Mammary epithelial cell (primary cell): Measurements from ENCODE around the gene PVR.

Source experiments
- CTCF ChIP-seq, 2 donors: IDR thresholded peaks in 1 of 2; conservative IDR thresholded peaks in 1 of 2; 2 replicates each; pipeline ENCODE4 v1.5.1; 2011 to 2012; ENCODE audit warnings: inconsistent platforms in 2 of 2, low read length in 2 of 2, mild to moderate bottlenecking in 2 of 2, control low read depth in 1 of 2, low read depth in 1 of 2; ENCODE audit not compliant: insufficient read depth in 1 of 2; ENCODE audit errors: extremely low read depth in 1 of 2
- EZH2 ChIP-seq: IDR thresholded peaks from 2 replicates; pipeline ENCODE4 v1.6.1; 2012; ENCODE audit warnings: low read length, inconsistent platforms, borderline replicate concordance

- TF ChIP-seq CTCF (conservative IDR thresholded peaks at IDR 0.05 in 1 of 2, IDR thresholded peaks at IDR 0.05 in 1 of 2; ENCODE audit: extremely low read depth in 1 of 2, insufficient read depth in 1 of 2, low read depth in 1 of 2, low read length in 2 of 2) (no peak), EZH2 (no peak)
These were observed 23.0 kb upstream of the PVR start for GRCh38 chr19:44620667-44621066.
